Left ventricle myocardium inferior (tissue), 1 donor: Measurements from ENCODE around the gene TMEM107. TPM values are rescaled to one million over a fixed set of nuclear protein-coding genes. Genes with fewer than 3 reads are reported as not detected.
A peak's percentile ranks its signal among the peaks of the same experiment; 100 is the strongest.

Source experiments
- DNase-seq: peaks from one replicate; pipeline ENCODE4 v3.0.0-alpha.2; 2020
- H3K27ac ChIP-seq: fragments of 200-600 bp; replicated peaks from 2 replicates; pipeline ENCODE4 v1.8.0; 2021
- H3K27me3 ChIP-seq: fragments of 200-600 bp; 2 replicates; pipeline ENCODE4 v1.8.0; 2021; ENCODE audit warnings: low read depth
- H3K36me3 ChIP-seq: fragments of 200-600 bp; 2 replicates; pipeline ENCODE4 v1.8.0; 2021
- H3K4me1 ChIP-seq: fragments of 200-600 bp; 2 replicates; pipeline ENCODE4 v1.8.0; 2021
- H3K4me3 ChIP-seq: fragments of 200-600 bp; 2 replicates; pipeline ENCODE4 v1.8.0; 2021; ENCODE audit warnings: mild to moderate bottlenecking, moderate library complexity
- H3K9me3 ChIP-seq: fragments of 200-600 bp; replicated peaks from 2 replicates; pipeline ENCODE4 v1.8.0; 2021
- CTCF ChIP-seq: fragments of 200-600 bp; IDR thresholded peaks from 2 replicates; pipeline ENCODE4 v1.8.0; 2021; ENCODE audit warnings: antibody characterized with exemption, mild to moderate bottlenecking, borderline replicate concordance
- intact Hi-C: fragments of 100-400 bp; cut with micrococcal nuclease; formaldehyde crosslinking; loops from one replicate; pipeline ENCODE4 v1.11.0; 2022
- total RNA-seq: library from RNA; stranded (reverse); fragmentation: NEBNext Ultra II Directional; extraction: Animal tissue kit (Norgen Biotek cat#: 25700); gene quantifications from one replicate; pipeline ENCODE4 v1.2.1, GENCODE V29; 2021
- donor health status: DM: no; HTN: yes; CAD: no; lungs with severe emphysema.

Gene TMEM107
- total RNA-seq, 1 donor from 2014 or later = 7.9 TPM

DNA sequence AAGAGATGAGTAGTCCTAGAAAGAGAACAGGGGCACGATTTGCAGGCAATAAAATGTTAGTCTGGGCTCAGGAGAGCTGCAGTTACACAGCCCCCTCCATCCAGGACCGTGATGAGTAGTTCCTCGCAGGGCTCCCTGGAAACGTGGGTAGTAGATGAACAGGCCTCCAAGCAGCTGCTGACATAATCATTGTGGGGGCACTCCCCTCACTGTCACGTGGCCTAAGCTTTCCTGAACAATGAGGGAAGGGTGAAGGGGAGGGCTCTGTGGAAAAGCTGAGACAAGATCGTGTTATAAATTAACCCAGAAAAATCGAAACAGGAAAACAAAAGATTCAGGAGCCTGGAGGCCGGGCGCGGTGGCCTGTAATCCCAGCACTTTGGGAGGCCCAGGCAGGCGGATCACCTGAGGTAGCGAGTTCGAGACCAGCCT lies 22.6 kb downstream of the TMEM107 start:
- intact Hi-C loops = no loop called here
- Histone ChIP-seq H3K27me3 (no peaks in the 10 kb centered on the region), H3K4me1 (peaks cover 69% of the 10 kb centered on the region), H3K9me3 (no peaks in the 10 kb centered on the region), H3K36me3 (peaks cover 28% of the 10 kb centered on the region), H3K4me3 (peak overlapping the region; percentile 75), H3K27ac (peak overlapping the region; percentile 99)
- peak; percentile 73 for DNase-seq
- TF ChIP-seq CTCF = no peak

- intact Hi-C loops = no loop called here
- Histone ChIP-seq H3K36me3 (peaks cover 33% of the 10 kb centered on the region), H3K4me1 (peaks cover 69% of the 10 kb centered on the region), H3K27ac (peak overlapping the region; percentile 99), H3K4me3 (peak overlapping the region; percentile 75), H3K9me3 (no peaks in the 10 kb centered on the region), H3K27me3 (no peaks in the 10 kb centered on the region)
- DNase-seq = no peak
- no peak for TF ChIP-seq CTCF
Measured at GRCh38 chr17:8153031-8153451, 23.1 kb downstream of the TMEM107 start.

- peak; percentile 98 for DNase-seq
- H3K27ac ChIP-seq = peak within 1 kb of the TSS; percentile 99
- TF ChIP-seq CTCF = no peak
- intact Hi-C loops = no loop called here
- H3K4me3 ChIP-seq = peak within 1 kb of the TSS; percentile 75
- peaks cover 41% of the 10 kb centered on the region for H3K36me3 ChIP-seq
- H3K27me3 ChIP-seq = no peaks in the 10 kb centered on the region
- peaks cover 69% of the 10 kb centered on the region for H3K4me1 ChIP-seq
- H3K9me3 ChIP-seq = no peaks in the 10 kb centered on the region
Measured at GRCh38 chr17:8152112-8152775, 23.9 kb downstream of the TMEM107 start, which contains the start of gene PER1. Gene PER1 (minus strand): TSS chr17:8152404. CDS start chr17:8150706, 1,698 bp downstream.

- peak; percentile 96 for DNase-seq
- peaks cover 47% of the 10 kb centered on the region for H3K36me3 ChIP-seq
- peak overlapping the region; percentile 99 for H3K27ac ChIP-seq
- no peaks in the 10 kb centered on the region for H3K27me3 ChIP-seq
- peak overlapping the region; percentile 75 for H3K4me3 ChIP-seq
- no peaks in the 10 kb centered on the region for H3K9me3 ChIP-seq
- TF ChIP-seq CTCF = no peak
- peaks cover 70% of the 10 kb centered on the region for H3K4me1 ChIP-seq
- intact Hi-C loops = no loop called here
Measured at GRCh38 chr17:8151641-8152111, 24.5 kb downstream of the TMEM107 start.

DNA sequence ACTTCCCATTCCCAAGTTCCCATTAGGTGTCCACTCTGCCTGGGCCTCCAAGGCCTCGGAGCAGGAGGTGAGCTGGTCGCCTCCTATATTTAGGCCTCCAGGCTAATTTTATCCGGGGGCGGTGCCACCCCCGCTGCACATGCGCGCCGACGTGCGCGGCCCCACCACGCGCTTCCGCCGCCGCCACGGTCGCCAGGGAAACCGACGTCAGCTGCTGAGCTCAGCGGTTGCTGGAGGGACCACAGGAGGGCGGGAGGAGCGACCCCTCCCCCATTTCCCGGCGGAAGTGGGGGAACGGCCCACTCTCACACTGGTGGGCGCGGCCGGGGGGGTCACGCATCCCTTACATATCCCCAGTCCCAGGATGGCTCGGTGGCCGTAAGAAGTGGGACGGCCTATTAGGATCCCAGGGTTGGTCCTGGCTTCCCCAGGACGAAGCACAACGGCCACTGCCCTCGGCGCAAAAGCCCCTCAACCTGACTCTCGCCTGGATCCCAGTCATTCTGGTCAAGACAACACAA lies 25.0 kb downstream of the TMEM107 start:
- peak overlapping the region; percentile 75 for H3K4me3 ChIP-seq
- TF ChIP-seq CTCF = peak; percentile 21
- DNase-seq = peak; percentile 93
- no peaks in the 10 kb centered on the region for H3K9me3 ChIP-seq
- peak overlapping the region; percentile 99 for H3K27ac ChIP-seq
- intact Hi-C loops = no loop called here
- peaks cover 52% of the 10 kb centered on the region for H3K36me3 ChIP-seq
- H3K4me1 ChIP-seq = peaks cover 75% of the 10 kb centered on the region
- H3K27me3 ChIP-seq = no peaks in the 10 kb centered on the region
